Large intestine (tissue), 12 donors: ENCODE results near the gene KCTD14. TPM values are rescaled to one million over a fixed set of nuclear protein-coding genes. Genes with fewer than 3 reads are reported as not detected.

ENCODE experiments used
- DNase-seq, 2 donors: peaks; one replicate each; pipeline versions ENCODE4 v3.0.0 to v3.0.0-alpha.2; 2013
- H3K27ac ChIP-seq: one replicate; pipeline ENCODE4 v1.5.1; 2013; ENCODE audit warnings: low read length
- H3K27me3 ChIP-seq: 2 replicates; pipeline ENCODE4 v1.6.1; 2013; ENCODE audit warnings: low read length; ENCODE audit not compliant: control insufficient read depth, insufficient read depth
- H3K36me3 ChIP-seq: 2 replicates; pipeline ENCODE4 v1.6.1; 2013; ENCODE audit warnings: low read length; ENCODE audit not compliant: control insufficient read depth, insufficient read depth
- H3K4me1 ChIP-seq: one replicate; pipeline ENCODE4 v1.6.1; 2013; ENCODE audit warnings: low read length; ENCODE audit not compliant: control insufficient read depth, insufficient read depth
- H3K4me3 ChIP-seq: one replicate; pipeline ENCODE4 v1.5.1; 2013; ENCODE audit warnings: low read length
- H3K9me3 ChIP-seq: one replicate; pipeline ENCODE4 v1.6.1; 2013; ENCODE audit warnings: mild to moderate bottlenecking, low read depth, low read length, moderate library complexity; ENCODE audit not compliant: control insufficient read depth
- WGBS: methylation state at CpG from one replicate; pipeline ENCODE4 v1.1.5; 2013; ENCODE audit warnings: low lambda C conversion rate; ENCODE audit not compliant: insufficient coverage; 5-methylcytosine and 5-hydroxymethylcytosine counted together
- long read RNA-seq, 11 donors: transcript quantifications; one replicate each; lab custom pipeline, GENCODE V29; 2026
- polyA plus RNA-seq: library from polyadenylated mRNA; unstranded; fragments of 120-200 nt; gene quantifications from one replicate; pipeline ENCODE4 v1.2.1, GENCODE V29; 2013

The KCTD14 gene, protein sequence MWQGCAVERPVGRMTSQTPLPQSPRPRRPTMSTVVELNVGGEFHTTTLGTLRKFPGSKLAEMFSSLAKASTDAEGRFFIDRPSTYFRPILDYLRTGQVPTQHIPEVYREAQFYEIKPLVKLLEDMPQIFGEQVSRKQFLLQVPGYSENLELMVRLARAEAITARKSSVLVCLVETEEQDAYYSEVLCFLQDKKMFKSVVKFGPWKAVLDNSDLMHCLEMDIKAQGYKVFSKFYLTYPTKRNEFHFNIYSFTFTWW
- polyA plus RNA-seq, result 3.1 TPM
- long read RNA-seq, donor 1, partial matches to known transcripts, result 0 of 2 reads
- long read RNA-seq, donor 1, other reads (novel, unspliced or antisense), result 0 of 2 reads
- long read RNA-seq, donor 2, partial matches to known transcripts, result 0 of 2 reads
- long read RNA-seq, donor 2, other reads (novel, unspliced or antisense), result 0 of 2 reads
- long read RNA-seq, donor 3, result 0 reads
- long read RNA-seq, donor 4, result 0 reads
- long read RNA-seq, donor 5, partial matches to known transcripts, result 0 of 2 reads
- long read RNA-seq, donor 5, other reads (novel, unspliced or antisense), result 0 of 2 reads
- long read RNA-seq, donor 6, partial matches to known transcripts, result 0 of 3 reads
- long read RNA-seq, donor 6, other reads (novel, unspliced or antisense), result 0 of 3 reads
- long read RNA-seq, donor 7, result 0 reads
- long read RNA-seq, donor 8, result 0 reads
- long read RNA-seq, donor 9, result 0 reads
- long read RNA-seq, donor 10, partial matches to known transcripts, result 0 of 1 reads
- long read RNA-seq, donor 10, other reads (novel, unspliced or antisense), result 0 of 1 reads
- long read RNA-seq, donor 11, result 0 reads

- no peaks in the 10 kb centered on the region for H3K4me1 ChIP-seq
- no peaks in the 10 kb centered on the region for H3K36me3 ChIP-seq
- no peaks in the 10 kb centered on the region for H3K27me3 ChIP-seq
- WGBS, result 2% methylated on average over 8 of the region's 37 CpGs
- no peak within 1 kb of the TSS for H3K27ac ChIP-seq
- peak; percentile 9 to 60 for DNase-seq
- H3K9me3 ChIP-seq, result no peaks in the 10 kb centered on the region
- peak within 1 kb of the TSS; percentile 43 for H3K4me3 ChIP-seq
Observed at GRCh38 chr11:78022397-78023396, at the start of gene KCTD14. KCTD14 (minus strand) TSS chr11:78023276; CDS start chr11:78023249, 27 bp downstream.

DNA sequence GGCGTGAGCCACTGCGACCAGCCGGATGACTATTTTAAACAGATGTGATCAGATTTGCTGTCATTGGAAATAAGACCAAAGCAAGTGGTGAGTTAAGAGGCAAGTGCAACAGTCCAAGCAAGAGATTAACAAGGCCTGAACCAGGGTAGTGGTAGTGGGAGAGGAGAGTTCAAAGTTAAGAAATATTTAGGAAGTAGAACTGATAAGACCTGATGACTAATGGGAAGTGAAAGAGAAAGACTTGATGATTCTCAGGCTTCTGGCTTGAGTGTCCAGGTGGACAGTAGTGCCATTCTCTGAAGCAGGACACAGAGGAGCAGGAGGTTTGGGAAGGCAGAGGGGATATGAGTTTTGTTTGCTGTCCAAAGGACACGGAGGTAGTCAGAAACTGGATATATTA is 49.4 kb upstream of the KCTD14 start:
- Histone ChIP-seq H3K4me3 (no peak overlapping the region), H3K27me3 (no peaks in the 10 kb centered on the region), H3K36me3 (peaks cover 48% of the 10 kb centered on the region), H3K4me1 (no peaks in the 10 kb centered on the region), H3K9me3 (no peaks in the 10 kb centered on the region), H3K27ac (no peak overlapping the region)
- DNase-seq, result no peak
- 94% methylated on average over 3 of the region's 4 CpGs for WGBS

DNA sequence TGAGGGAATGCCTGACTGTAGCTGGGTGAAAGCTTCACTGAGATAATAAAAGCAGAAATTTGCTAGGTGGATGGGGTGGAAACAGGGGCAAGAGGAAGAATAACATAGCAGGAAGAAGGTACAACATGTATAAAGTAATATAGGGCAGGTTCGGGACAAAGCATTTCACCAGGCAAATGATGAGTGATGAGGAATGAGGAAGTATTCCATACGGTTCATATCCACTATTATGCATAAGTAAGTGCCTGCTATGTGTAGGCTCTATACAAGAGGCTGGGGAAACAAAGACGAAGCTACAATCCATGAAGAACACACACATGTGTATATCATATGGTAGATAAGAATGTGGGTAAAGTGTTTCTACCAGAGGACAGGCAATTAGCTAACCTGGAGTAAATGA is 48.6 kb upstream of the KCTD14 start:
- no peaks in the 10 kb centered on the region for H3K4me1 ChIP-seq
- no peaks in the 10 kb centered on the region for H3K9me3 ChIP-seq
- H3K36me3 ChIP-seq, result peaks cover 43% of the 10 kb centered on the region
- DNase-seq, result no peak
- H3K4me3 ChIP-seq, result no peak overlapping the region
- H3K27ac ChIP-seq, result no peak overlapping the region
- no peaks in the 10 kb centered on the region for H3K27me3 ChIP-seq
- 89% methylated on average over 3 of the region's 3 CpGs for WGBS

- H3K9me3 ChIP-seq, result no peaks in the 10 kb centered on the region
- no peak for DNase-seq
- no peaks in the 10 kb centered on the region for H3K4me1 ChIP-seq
- WGBS, result no CpG with 5 or more reads among the region's 2 CpGs
- H3K27me3 ChIP-seq, result no peaks in the 10 kb centered on the region
- H3K36me3 ChIP-seq, result peaks cover 42% of the 10 kb centered on the region
- no peak overlapping the region for H3K27ac ChIP-seq
- H3K4me3 ChIP-seq, result no peak overlapping the region
Observed at GRCh38 chr11:78070621-78071020, 47.5 kb upstream of the KCTD14 start.

DNA sequence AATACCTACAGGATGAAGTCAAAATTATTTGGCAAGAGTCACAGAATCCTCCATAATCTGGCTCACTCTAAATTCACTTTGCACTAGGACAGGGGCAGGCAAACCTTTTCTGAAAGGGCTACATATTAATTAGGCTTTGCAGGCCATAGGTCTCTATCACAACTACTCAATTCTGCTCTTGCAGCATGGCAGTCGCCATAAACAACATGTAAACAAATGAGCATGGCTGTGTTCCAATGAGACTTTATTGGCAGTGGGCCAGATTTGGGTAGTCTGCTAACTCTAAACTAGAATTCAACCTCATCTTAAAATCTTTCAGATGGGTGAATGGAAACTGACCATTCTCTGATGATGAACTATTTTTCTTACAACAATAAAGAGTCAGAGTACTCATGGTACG is 46.4 kb upstream of the KCTD14 start:
- no peak for DNase-seq
- Histone ChIP-seq H3K9me3 (no peaks in the 10 kb centered on the region), H3K27ac (no peak overlapping the region), H3K36me3 (peaks cover 40% of the 10 kb centered on the region), H3K4me1 (no peaks in the 10 kb centered on the region), H3K27me3 (no peaks in the 10 kb centered on the region), H3K4me3 (no peak overlapping the region)
- WGBS, result 100% methylated on average over 1 of the region's 2 CpGs

GRCh38 chr11:78067704-78068103 is 44.6 kb upstream of the KCTD14 start:
- H3K27me3 ChIP-seq, result no peaks in the 10 kb centered on the region
- no peak overlapping the region for H3K4me3 ChIP-seq
- DNase-seq, result no peak
- H3K9me3 ChIP-seq, result no peaks in the 10 kb centered on the region
- H3K36me3 ChIP-seq, result peaks cover 40% of the 10 kb centered on the region
- H3K4me1 ChIP-seq, result no peaks in the 10 kb centered on the region
- H3K27ac ChIP-seq, result no peak overlapping the region
- no CpG with 5 or more reads among the region's 4 CpGs for WGBS

DNA sequence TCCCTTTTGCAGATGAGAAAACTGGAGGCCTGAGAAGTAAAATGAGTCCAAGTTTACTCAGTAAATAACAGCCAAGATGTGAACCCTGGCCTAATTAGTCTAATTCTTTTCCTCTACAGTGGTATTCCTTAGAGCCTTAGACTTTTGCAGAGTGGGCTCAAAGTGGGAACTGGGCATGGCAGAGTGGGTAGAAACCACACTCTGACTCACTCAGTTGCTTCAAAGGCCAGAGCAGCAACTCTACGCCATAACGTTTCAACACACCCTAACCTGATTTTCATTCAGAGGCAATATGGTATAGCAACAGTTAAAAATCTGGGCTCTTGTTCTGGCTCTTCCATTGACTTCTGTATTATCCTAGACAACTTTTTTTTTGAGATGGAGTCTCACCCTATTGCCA is 43.4 kb upstream of the KCTD14 start:
- H3K27me3 ChIP-seq, result no peaks in the 10 kb centered on the region
- no peak for DNase-seq
- peaks cover 30% of the 10 kb centered on the region for H3K36me3 ChIP-seq
- H3K4me1 ChIP-seq, result no peaks in the 10 kb centered on the region
- no peak overlapping the region for H3K27ac ChIP-seq
- 60% methylated on average over 1 of the region's 2 CpGs for WGBS
- no peak overlapping the region for H3K4me3 ChIP-seq
- H3K9me3 ChIP-seq, result no peaks in the 10 kb centered on the region

DNA sequence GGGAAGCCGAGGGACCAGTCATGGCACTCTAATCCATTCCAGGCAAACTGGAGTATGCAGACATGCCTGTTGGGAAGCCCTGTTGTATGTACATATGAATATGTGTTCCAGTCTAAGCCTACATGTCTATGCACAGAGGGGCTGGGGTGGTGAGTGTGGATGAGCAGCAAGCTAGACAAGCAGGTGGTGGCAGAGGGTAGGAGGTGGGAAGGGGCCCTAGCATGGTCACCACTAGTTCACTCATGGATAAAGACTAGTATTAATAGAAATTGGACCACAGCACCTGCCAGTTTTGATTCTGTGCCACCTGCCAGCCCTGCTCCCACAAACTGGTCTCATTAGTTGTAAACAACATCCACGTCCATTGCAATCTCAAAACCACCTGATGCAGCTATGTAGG is 42.1 kb upstream of the KCTD14 start:
- DNase-seq, result no peak
- Histone ChIP-seq H3K4me3 (no peak overlapping the region), H3K27me3 (no peaks in the 10 kb centered on the region), H3K36me3 (peaks cover 19% of the 10 kb centered on the region), H3K27ac (no peak overlapping the region), H3K9me3 (no peaks in the 10 kb centered on the region), H3K4me1 (no peaks in the 10 kb centered on the region)
- no CpG with 5 or more reads among the region's 2 CpGs for WGBS

- H3K36me3 ChIP-seq, result peaks cover 8% of the 10 kb centered on the region
- WGBS, result no CpG with 5 or more reads among the region's 14 CpGs
- H3K27ac ChIP-seq, result no peak within 1 kb of the TSS
- DNase-seq, result no peak
- no peaks in the 10 kb centered on the region for H3K9me3 ChIP-seq
- H3K27me3 ChIP-seq, result no peaks in the 10 kb centered on the region
- H3K4me3 ChIP-seq, result no peak within 1 kb of the TSS
- H3K4me1 ChIP-seq, result no peaks in the 10 kb centered on the region
Observed at GRCh38 chr11:78063440-78064181, 40.5 kb upstream of the KCTD14 start, which contains the start of gene THRSP. THRSP (plus strand) TSS chr11:78063861; CDS start chr11:78063882, 21 bp downstream.
